Mesothelial cell of epicardium (in vitro differentiated cells): Measurements from ENCODE around the gene STH. TPM values are rescaled to one million over a fixed set of nuclear protein-coding genes. Genes with fewer than 3 reads are reported as not detected.
"Not testable (repeated sequence)": the region's sequence is repeated elsewhere in the genome, so short reads cannot be mapped to it uniquely, and the experiment has no call there.

ENCODE experiments used
- DNase-seq, 2 experiments: peaks; one replicate each; pipeline ENCODE4 v3.0.0; 2021; ENCODE audit warnings: low spot score in 2 of 2; ENCODE audit not compliant: unreplicated experiment in 2 of 2
- H3K27ac Mint-ChIP-seq: 2 replicates; pipeline ENCODE4 v1.8.0; 2021; ENCODE audit warnings: mixed read lengths
- H3K27me3 Mint-ChIP-seq: 2 replicates; pipeline ENCODE4 v1.8.0; 2021; ENCODE audit warnings: low read depth, mixed read lengths
- H3K36me3 Mint-ChIP-seq: 2 replicates; pipeline ENCODE4 v1.8.0; 2021; ENCODE audit warnings: mixed read lengths
- H3K4me1 Mint-ChIP-seq: 2 replicates; pipeline ENCODE4 v1.8.0; 2021; ENCODE audit warnings: mixed read lengths
- H3K4me3 Mint-ChIP-seq: 2 replicates; pipeline ENCODE4 v1.8.0; 2021; ENCODE audit warnings: mild to moderate bottlenecking, moderate library complexity, mixed read lengths
- H3K9me3 Mint-ChIP-seq: 2 replicates; pipeline ENCODE4 v1.8.0; 2021; ENCODE audit warnings: mixed read lengths
- CTCF ChIP-seq: fragments of 200-600 bp; sonication (generic); IDR thresholded peaks from one replicate; pipeline ENCODE4 v1.5.0; 2021; ENCODE audit warnings: antibody characterized with exemption; ENCODE audit not compliant: unreplicated experiment
- total RNA-seq: library from RNA; stranded (reverse); gene quantifications from 3 replicates; pipeline ENCODE4 v1.2.1, GENCODE V29; 2021

Gene STH
- total RNA-seq, 1 donor from 2014 or later: not detected

GRCh38 chr17:45952814-45953320, 46.2 kb upstream of the STH start:
- no peak overlapping the region for H3K27ac Mint-ChIP-seq
- no peak overlapping the region for H3K4me3 Mint-ChIP-seq
- no peaks in the 10 kb centered on the region for H3K36me3 Mint-ChIP-seq
- no peak for DNase-seq
- H3K9me3 Mint-ChIP-seq: no peaks in the 10 kb centered on the region
- H3K27me3 Mint-ChIP-seq: peaks cover 27% of the 10 kb centered on the region
- TF ChIP-seq CTCF: no peak
- peaks cover 6% of the 10 kb centered on the region for H3K4me1 Mint-ChIP-seq

- Mint-ChIP-seq H3K27me3 (peaks cover 27% of the 10 kb centered on the region), H3K4me1 (peaks cover 5% of the 10 kb centered on the region), H3K27ac (no peak overlapping the region), H3K4me3 (no peak overlapping the region), H3K9me3 (no peaks in the 10 kb centered on the region), H3K36me3 (no peaks in the 10 kb centered on the region)
- DNase-seq: no peak
- no peak for TF ChIP-seq CTCF
Measured at GRCh38 chr17:45953561-45953960, 45.5 kb upstream of the STH start.

GRCh38 chr17:45954914-45955313, 44.1 kb upstream of the STH start:
- peaks cover 1% of the 10 kb centered on the region for H3K4me1 Mint-ChIP-seq
- DNase-seq: no peak
- no peak for TF ChIP-seq CTCF
- no peak overlapping the region for H3K4me3 Mint-ChIP-seq
- no peak overlapping the region for H3K27ac Mint-ChIP-seq
- H3K36me3 Mint-ChIP-seq: no peaks in the 10 kb centered on the region
- no peaks in the 10 kb centered on the region for H3K9me3 Mint-ChIP-seq
- peaks cover 18% of the 10 kb centered on the region for H3K27me3 Mint-ChIP-seq

GRCh38 chr17:45955326-45955725, 43.7 kb upstream of the STH start:
- no peaks in the 10 kb centered on the region for H3K36me3 Mint-ChIP-seq
- H3K9me3 Mint-ChIP-seq: no peaks in the 10 kb centered on the region
- no peak for DNase-seq
- no peak overlapping the region for H3K27ac Mint-ChIP-seq
- H3K4me3 Mint-ChIP-seq: no peak overlapping the region
- no peak for TF ChIP-seq CTCF
- peaks cover 15% of the 10 kb centered on the region for H3K27me3 Mint-ChIP-seq
- H3K4me1 Mint-ChIP-seq: peaks cover 1% of the 10 kb centered on the region

- H3K36me3 Mint-ChIP-seq: no peaks in the 10 kb centered on the region
- DNase-seq: no peak
- no peak for TF ChIP-seq CTCF
Measured at GRCh38 chr17:45956090-45956489, 43.0 kb upstream of the STH start.

GRCh38 chr17:45956746-45957145, 42.3 kb upstream of the STH start:
- DNase-seq, H3K36me3 Mint-ChIP-seq, H3K4me1 Mint-ChIP-seq, H3K9me3 Mint-ChIP-seq, H3K27me3 Mint-ChIP-seq, H3K27ac Mint-ChIP-seq, H3K4me3 Mint-ChIP-seq: not testable (repeated sequence)

More at GRCh38 chr17:45956090-45956489, 43.0 kb upstream of the STH start:
- peaks cover 9% of the 10 kb centered on the region for H3K27me3 Mint-ChIP-seq
- H3K4me3 Mint-ChIP-seq: no peak overlapping the region
- no peaks in the 10 kb centered on the region for H3K9me3 Mint-ChIP-seq
- no peak overlapping the region for H3K27ac Mint-ChIP-seq
- peaks cover 1% of the 10 kb centered on the region for H3K4me1 Mint-ChIP-seq
